K562 (cell line): ENCODE data around the gene ST6GALNAC2. TPM values are rescaled to one million over a fixed set of nuclear protein-coding genes. Genes with fewer than 3 reads are reported as not detected.
A peak's percentile ranks its signal among the peaks of the same experiment; 100 is the strongest.
"Not testable (repeated sequence)": the region's sequence is repeated elsewhere in the genome, so short reads cannot be mapped to it uniquely, and the experiment has no call there.

Source experiments
- ATAC-seq: fragments of 200-7000 bp; cut with Tn5 transposase; 3 replicates; pipeline ENCODE4 v1.9.1; 2020; ENCODE audit warnings: moderate library complexity
- BruUV-seq: library from RNA; stranded (reverse); fragments of 400-500 nt; replicated peaks from 2 replicates; lab custom pipeline; 2021; lab: Mats Ljungman, UMichigan
- CTCF ChIA-PET: fragments of 300-600 bp; formaldehyde crosslinking; extraction: SDS; loops from one replicate; lab custom pipeline; 2021; ENCODE audit warnings: low intra/inter-chr PET ratio; lab: Yijun Ruan, JAX
- POLR2A ChIA-PET: fragments of 300-600, 350-650 bp; sonication (Branson Sonifier 250); formaldehyde crosslinking; extraction: SDS; loops from one replicate; lab custom pipeline; 2021; ENCODE audit warnings: antibody characterized with exemption, inconsistent platforms; lab: Yijun Ruan, JAX
- DNase-seq, 4 experiments: peaks; one replicate each; pipeline versions ENCODE4 v3.0.0 to v3.0.0-alpha.2; 2011 to 2018; ENCODE audit warnings: low spot score in 3 of 4, mixed read lengths in 3 of 4; ENCODE audit errors: extremely low read depth in 1 of 4
- FAIRE-seq: peaks from 2 replicates; lab custom pipeline; 2011; peaks lifted over from hg19 to GRCh38; lab: Jason Lieb, UNC
- H2AFZ ChIP-seq: 2 replicates; pipeline ENCODE4 v1.6.0; 2011; ENCODE audit warnings: low read depth, low read length, control low read depth, inconsistent platforms
- H3K27ac ChIP-seq: fragments of 200-600 bp; 3 replicates; pipeline ENCODE4 v1.8.0; 2011; ENCODE audit warnings: low read depth, mild to moderate bottlenecking, control low read depth, inconsistent platforms, low read length, moderate library complexity, mixed read lengths; ENCODE audit errors: extremely low read depth
- H3K27me3 ChIP-seq, 2 experiments: fragments of 300-600 bp in 1 of 2; 2 replicates in 1 of 2; 3 replicates in 1 of 2; pipeline versions ENCODE4 v1.6.0 to v1.8.0; 2011; ENCODE audit warnings: inconsistent platforms in 2 of 2, low read length in 2 of 2, mild to moderate bottlenecking in 1 of 2, mixed read lengths in 1 of 2, moderate library complexity in 1 of 2; ENCODE audit not compliant: control insufficient read depth in 2 of 2, insufficient read depth in 2 of 2
- H3K36me3 ChIP-seq: fragments of 300-600 bp; 3 replicates; pipeline ENCODE4 v1.8.0; 2011; ENCODE audit warnings: mild to moderate bottlenecking, low read length, inconsistent platforms; ENCODE audit not compliant: control insufficient read depth, insufficient read depth
- H3K4me1 ChIP-seq, 2 experiments: fragments of 200-600 bp in 1 of 2; replicated peaks in 1 of 2; 2 replicates in 1 of 2; 3 replicates in 1 of 2; pipeline versions ENCODE4 v1.5.1 to v1.8.0; 2011; ENCODE audit warnings: inconsistent platforms in 2 of 2, low read length in 2 of 2, mild to moderate bottlenecking in 1 of 2, mixed read lengths in 1 of 2, moderate library complexity in 1 of 2; ENCODE audit not compliant: control insufficient read depth in 2 of 2, insufficient read depth in 2 of 2
- H3K4me2 ChIP-seq: 2 replicates; pipeline ENCODE4 v1.6.1; 2011; ENCODE audit warnings: low read length, control low read depth, inconsistent platforms, mixed read lengths; ENCODE audit not compliant: insufficient read depth
- H3K4me3 ChIP-seq: fragments of 200-600 bp; sonication (generic), shearing (Covaris generic); 2 replicates; pipeline ENCODE4 v1.5.1; 2016; ENCODE audit warnings: control low read depth, inconsistent platforms
- H3K79me2 ChIP-seq: fragments of 200-600 bp; 3 replicates; pipeline ENCODE4 v1.8.0; 2011; ENCODE audit warnings: low read length, inconsistent platforms; ENCODE audit not compliant: control insufficient read depth, insufficient read depth
- H3K9ac ChIP-seq, 2 experiments: 2 replicates each; pipeline versions ENCODE4 v1.6.0 to v1.6.1; 2011; ENCODE audit warnings: low read depth in 2 of 2, low read length in 2 of 2, control low read depth in 1 of 2, inconsistent platforms in 1 of 2, mild to moderate bottlenecking in 1 of 2, mixed read lengths in 1 of 2; ENCODE audit not compliant: insufficient read depth in 1 of 2
- H3K9me1 ChIP-seq: one replicate; pipeline ENCODE4 v1.6.0; 2011; ENCODE audit warnings: inconsistent platforms, mild to moderate bottlenecking, low read length, moderate library complexity; ENCODE audit not compliant: control insufficient read depth, insufficient read depth
- H3K9me3 ChIP-seq: replicated peaks from 2 replicates; pipeline ENCODE4 v1.5.1; 2011; ENCODE audit warnings: low read depth, low read length, inconsistent platforms; ENCODE audit not compliant: control insufficient read depth, insufficient read depth
- H4K20me1 ChIP-seq: replicated peaks from 2 replicates; pipeline ENCODE4 v1.6.1; 2011; ENCODE audit warnings: low read length, inconsistent platforms, mixed read lengths; ENCODE audit not compliant: control insufficient read depth, insufficient read depth
- ARID1B ChIP-seq: fragments of 450-650 bp; IDR thresholded peaks from 2 replicates; pipeline ENCODE4 v1.6.1; 2016; ENCODE audit warnings: antibody characterized with exemption, mild to moderate bottlenecking, inconsistent platforms
- CEBPB ChIP-seq: fragments of 450-650 bp; IDR thresholded peaks from 2 replicates; pipeline ENCODE4 v1.6.1; 2016; ENCODE audit warnings: missing genetic modification characterization, missing compliant biosample characterization
- EP400 ChIP-seq: fragments of 450-650 bp; IDR thresholded peaks from 2 replicates; pipeline ENCODE4 v1.6.1; 2017; ENCODE audit warnings: antibody characterized with exemption, mild to moderate bottlenecking, moderate library complexity
- L3MBTL2 ChIP-seq: fragments of 450-650 bp; IDR thresholded peaks from 2 replicates; pipeline ENCODE4 v1.6.1; 2016; ENCODE audit warnings: mild to moderate bottlenecking, moderate library complexity
- MEIS2 ChIP-seq: fragments of 450-650 bp; IDR thresholded peaks from 2 replicates; pipeline ENCODE4 v1.6.1; 2014; ENCODE audit warnings: mild to moderate bottlenecking; ENCODE audit not compliant: partially characterized antibody
- TAL1 ChIP-seq: fragments of 450-650 bp; IDR thresholded peaks from 2 replicates; pipeline ENCODE4 v1.6.1; 2016; ENCODE audit warnings: mild to moderate bottlenecking
- TCF3 ChIP-seq: sonication (generic); formaldehyde crosslinking; IDR thresholded peaks from 2 replicates; pipeline ENCODE4 v1.4.0; 2020; ENCODE audit warnings: mild to moderate bottlenecking, missing genetic modification reagents
- YY1 ChIP-seq, 3 experiments: IDR thresholded peaks; 2 replicates each; pipeline ENCODE4 v1.6.1; 2011; ENCODE audit warnings: low read length in 2 of 3, mild to moderate bottlenecking in 2 of 3, moderate library complexity in 2 of 3, borderline replicate concordance in 1 of 3, control low read depth in 1 of 3, low read depth in 1 of 3; ENCODE audit not compliant: insufficient read depth in 3 of 3, insufficient replicate concordance in 2 of 3, control insufficient read depth in 1 of 3, insufficient read length in 1 of 3; ENCODE audit errors: extremely low read depth in 1 of 3
- ZNF75A ChIP-seq: fragments of 450-650 bp; formaldehyde crosslinking; IDR thresholded peaks from 2 replicates; pipeline ENCODE4 v1.4.0; 2020; ENCODE audit warnings: mild to moderate bottlenecking
- WGBS: fragments of 100-300 bp; shearing (Covaris generic); methylation state at CpG from one replicate; pipeline ENCODE4 v1.1.6; 2016; ENCODE audit warnings: low coverage, mixed read lengths; ENCODE audit not compliant: insufficient coverage; ENCODE audit errors: missing lambda C conversion rate; 5-methylcytosine and 5-hydroxymethylcytosine counted together
- in situ Hi-C: fragments of 300-500 bp; cut with MboI; formaldehyde crosslinking; loops from 4 replicates; pipeline ENCODE4 v1.15.0; 2018; ENCODE audit warnings: inconsistent platforms, mixed read lengths
- intact Hi-C: fragments of 100-400 bp; cut with micrococcal nuclease; formaldehyde crosslinking; loops from 2 replicates; pipeline ENCODE4 v1.14.2; 2022
- polyA plus RNA-seq, 8 experiments: library from polyadenylated mRNA; depleted of rRNA in 4 of 8; stranded (reverse) in 5 of 8; unstranded in 3 of 8; fragments of >200 nt; fragmentation: Nextera tagmentation in 2 of 8; fragmentation: Illumina TruSeq in 1 of 8; extraction: Ambion mirVana in 2 of 8; extraction: Trizol in 1 of 8; gene quantifications; 2 replicates each; pipeline versions ENCODE4 v1.2.1 to v1.2.3, GENCODE V29; 2011 to 2014; ENCODE audit warnings: inconsistent platforms in 1 of 8, missing spikeins in 1 of 8
- total RNA-seq, 7 experiments: library from RNA; depleted of rRNA in 6 of 7; stranded (reverse); fragments of >200 nt in 6 of 7; fragmentation: Illumina TruSeq in 2 of 7; extraction: Trizol in 2 of 7; gene quantifications; 2 replicates each; pipeline versions ENCODE4 v1.2.1 to v1.2.3, GENCODE V29; 2011 to 2021; ENCODE audit warnings: low replicate concordance in 1 of 7
- TF ChIP-seq, protein P1 (sequence below): IDR thresholded peaks from 2 replicates; pipeline ENCODE4 v1.6.1; 2014; ENCODE audit warnings: antibody characterized with exemption
- TF ChIP-seq, protein P2 (sequence below), 2 experiments: fragments of 450-650 bp in 1 of 2; sonication (generic) in 1 of 2; formaldehyde crosslinking in 1 of 2; IDR thresholded peaks in 1 of 2; conservative IDR thresholded peaks in 1 of 2; 2 replicates each; pipeline versions ENCODE4 v1.6.1 to v1.8.1; 2016 to 2023; ENCODE audit warnings: mild to moderate bottlenecking in 2 of 2, moderate library complexity in 2 of 2, inconsistent platforms in 1 of 2, missing genetic modification reagents in 1 of 2
- TF ChIP-seq, protein P3 (sequence below): fragments of 450-650 bp; IDR thresholded peaks from 2 replicates; pipeline ENCODE4 v1.6.1; 2017; ENCODE audit warnings: antibody characterized with exemption, mild to moderate bottlenecking

ST6GALNAC2 gene
- total and polyA plus RNA-seq, 9 of the 15 experiments (the other 6 are each of a cell fraction or from before 2014, with no cell fraction given), result 0.18 TPM; not detected in 8

DNA sequence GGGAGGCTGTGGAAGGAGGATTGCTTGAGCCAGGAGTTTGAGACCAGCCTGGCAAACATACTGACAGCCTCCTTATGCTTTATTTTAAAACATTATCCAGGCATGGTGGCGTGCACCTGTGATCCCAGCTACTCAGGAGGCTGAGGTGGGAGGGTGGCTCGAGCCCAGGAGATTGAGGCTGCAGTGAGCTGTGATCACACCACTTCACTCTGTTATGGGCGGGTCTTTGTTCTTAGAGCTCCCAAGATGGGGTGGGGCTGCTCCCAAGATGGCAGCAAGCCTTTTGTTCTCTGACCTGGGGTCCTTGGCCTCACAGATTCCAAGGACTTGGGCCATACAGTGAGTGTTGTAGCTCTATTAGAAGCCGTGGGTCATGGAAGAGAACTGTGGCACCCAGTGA, 26.1 kb upstream of the ST6GALNAC2 start (continued):
- TF ChIP-seq, protein P1, sequence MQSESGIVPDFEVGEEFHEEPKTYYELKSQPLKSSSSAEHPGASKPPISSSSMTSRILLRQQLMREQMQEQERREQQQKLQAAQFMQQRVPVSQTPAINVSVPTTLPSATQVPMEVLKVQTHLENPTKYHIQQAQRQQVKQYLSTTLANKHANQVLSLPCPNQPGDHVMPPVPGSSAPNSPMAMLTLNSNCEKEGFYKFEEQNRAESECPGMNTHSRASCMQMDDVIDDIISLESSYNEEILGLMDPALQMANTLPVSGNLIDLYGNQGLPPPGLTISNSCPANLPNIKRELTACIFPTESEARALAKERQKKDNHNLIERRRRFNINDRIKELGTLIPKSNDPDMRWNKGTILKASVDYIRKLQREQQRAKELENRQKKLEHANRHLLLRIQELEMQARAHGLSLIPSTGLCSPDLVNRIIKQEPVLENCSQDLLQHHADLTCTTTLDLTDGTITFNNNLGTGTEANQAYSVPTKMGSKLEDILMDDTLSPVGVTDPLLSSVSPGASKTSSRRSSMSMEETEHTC, result no peak
- TF ChIP-seq YY1 (IDR thresholded peaks at IDR 0.05; ENCODE audit: borderline replicate concordance in 1 of 3, control insufficient read depth in 1 of 3, extremely low read depth in 1 of 3, insufficient read depth in 3 of 3, insufficient read length in 1 of 3, insufficient replicate concordance in 2 of 3, low read depth in 1 of 3, low read length in 2 of 3) (peak in 1 of 3 experiments; percentile 23), ZNF75A (CRISPR knock-in tag) (no peak)

DNA sequence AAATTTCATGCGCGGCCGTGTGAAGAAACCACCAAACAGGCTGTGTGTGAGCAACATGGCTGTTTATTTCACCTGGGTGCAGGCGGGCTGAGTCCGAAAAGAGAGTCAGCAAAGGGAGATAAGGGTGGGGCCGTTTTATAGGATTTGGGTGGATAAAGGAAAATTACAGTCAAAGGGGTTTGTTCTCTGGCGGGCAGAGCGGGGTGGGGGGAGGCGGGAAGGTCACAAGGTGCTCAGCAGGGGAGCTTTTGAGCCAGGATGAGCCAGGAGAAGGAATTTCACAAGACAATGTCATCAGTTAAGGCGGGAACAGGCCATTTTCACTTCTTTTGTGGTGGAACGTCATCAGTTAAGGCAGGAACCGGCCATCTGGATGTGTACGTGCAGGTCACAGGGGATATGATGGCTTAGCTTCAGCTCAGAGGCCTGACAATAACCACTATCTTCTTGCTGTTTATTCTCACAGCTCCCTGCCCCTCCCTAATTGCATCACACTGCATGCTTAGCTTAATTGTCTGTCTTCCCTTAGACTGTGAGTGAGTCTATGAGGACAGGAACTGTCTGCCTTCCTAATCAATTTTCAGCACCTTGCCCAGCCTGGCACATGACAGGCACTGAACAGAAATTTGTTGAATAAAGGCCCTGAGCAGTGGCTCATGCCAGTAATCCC, 25.6 kb upstream of the ST6GALNAC2 start:
- DNase-seq, H3K4me2 ChIP-seq, H3K9me3 ChIP-seq, in situ Hi-C loops, intact Hi-C loops, BruUV-seq, H3K9me1 ChIP-seq, H4K20me1 ChIP-seq, CTCF ChIA-PET, H3K4me3 ChIP-seq, H3K36me3 ChIP-seq, H3K79me2 ChIP-seq, H3K27ac ChIP-seq, H2AFZ ChIP-seq, H3K27me3 ChIP-seq: not testable (repeated sequence)
- Histone ChIP-seq H3K9ac (peak overlapping the region in 1 of 2 experiments; percentile 17; a peak in 1 of 4 replicates), H3K4me1 (peaks cover 3 to 11% of the 10 kb centered on the region in 2 experiments; a peak in 4 of 5 replicates)
- peak; percentile 42 for FAIRE-seq
- POLR2A ChIA-PET, result interaction anchor here (0.5 to 4.1 kb wide), 8 partner anchors 9 to 230 kb away, joined by 3 to 33 read pairs (median 4); a partner anchor contains a TSS
- ATAC-seq, result peak; percentile 77
- WGBS, result 38% methylated on average over 9 of the region's 13 CpGs
- TF ChIP-seq CEBPB (tag) (peak; percentile 93), TCF3 (CRISPR knock-in tag) (peak; percentile 48), EP400 (peak; percentile 26; the same call in 1 of the 2 replicates), ARID1B (peak; percentile 21; the same call in 1 of the 2 replicates), L3MBTL2 (peak; percentile 55), TAL1 (0 out of 2 replicates have a peak, but pooled peaks have one; percentile 5), MEIS2 (peak; percentile 30)
- TF ChIP-seq, protein P2, sequence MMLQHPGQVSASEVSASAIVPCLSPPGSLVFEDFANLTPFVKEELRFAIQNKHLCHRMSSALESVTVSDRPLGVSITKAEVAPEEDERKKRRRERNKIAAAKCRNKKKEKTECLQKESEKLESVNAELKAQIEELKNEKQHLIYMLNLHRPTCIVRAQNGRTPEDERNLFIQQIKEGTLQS (IDR thresholded peaks at IDR 0.05), result peak; percentile 74
- TF ChIP-seq, protein P2 (CRISPR knock-in tag; conservative IDR thresholded peaks at IDR 0.05), result not testable (repeated sequence)
- TF ChIP-seq, protein P3, sequence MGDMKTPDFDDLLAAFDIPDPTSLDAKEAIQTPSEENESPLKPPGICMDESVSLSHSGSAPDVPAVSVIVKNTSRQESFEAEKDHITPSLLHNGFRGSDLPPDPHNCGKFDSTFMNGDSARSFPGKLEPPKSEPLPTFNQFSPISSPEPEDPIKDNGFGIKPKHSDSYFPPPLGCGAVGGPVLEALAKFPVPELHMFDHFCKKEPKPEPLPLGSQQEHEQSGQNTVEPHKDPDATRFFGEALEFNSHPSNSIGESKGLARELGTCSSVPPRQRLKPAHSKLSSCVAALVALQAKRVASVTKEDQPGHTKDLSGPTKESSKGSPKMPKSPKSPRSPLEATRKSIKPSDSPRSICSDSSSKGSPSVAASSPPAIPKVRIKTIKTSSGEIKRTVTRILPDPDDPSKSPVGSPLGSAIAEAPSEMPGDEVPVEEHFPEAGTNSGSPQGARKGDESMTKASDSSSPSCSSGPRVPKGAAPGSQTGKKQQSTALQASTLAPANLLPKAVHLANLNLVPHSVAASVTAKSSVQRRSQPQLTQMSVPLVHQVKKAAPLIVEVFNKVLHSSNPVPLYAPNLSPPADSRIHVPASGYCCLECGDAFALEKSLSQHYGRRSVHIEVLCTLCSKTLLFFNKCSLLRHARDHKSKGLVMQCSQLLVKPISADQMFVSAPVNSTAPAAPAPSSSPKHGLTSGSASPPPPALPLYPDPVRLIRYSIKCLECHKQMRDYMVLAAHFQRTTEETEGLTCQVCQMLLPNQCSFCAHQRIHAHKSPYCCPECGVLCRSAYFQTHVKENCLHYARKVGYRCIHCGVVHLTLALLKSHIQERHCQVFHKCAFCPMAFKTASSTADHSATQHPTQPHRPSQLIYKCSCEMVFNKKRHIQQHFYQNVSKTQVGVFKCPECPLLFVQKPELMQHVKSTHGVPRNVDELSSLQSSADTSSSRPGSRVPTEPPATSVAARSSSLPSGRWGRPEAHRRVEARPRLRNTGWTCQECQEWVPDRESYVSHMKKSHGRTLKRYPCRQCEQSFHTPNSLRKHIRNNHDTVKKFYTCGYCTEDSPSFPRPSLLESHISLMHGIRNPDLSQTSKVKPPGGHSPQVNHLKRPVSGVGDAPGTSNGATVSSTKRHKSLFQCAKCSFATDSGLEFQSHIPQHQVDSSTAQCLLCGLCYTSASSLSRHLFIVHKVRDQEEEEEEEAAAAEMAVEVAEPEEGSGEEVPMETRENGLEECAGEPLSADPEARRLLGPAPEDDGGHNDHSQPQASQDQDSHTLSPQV, result peak; percentile 30; the same call in 1 of the 2 replicates
